Stimulated activated CD4-positive, alpha-beta T cell treated with anti-CD3 and anti-CD28 coated beads, Interleukin-2, amount 100 ng/mL, for 4 hours (primary cell): Measurements from ENCODE around the gene SLC16A1.

ENCODE experiments used
- DNase-seq: peaks from one replicate; pipeline ENCODE4 v3.0.0-alpha.2; 2020; ENCODE audit warnings: low read depth

Gene SLC16A1

GRCh38 chr1:112882271-112882744 is 73.7 kb downstream of the SLC16A1 start:
- no peak for DNase-seq

GRCh38 chr1:112881742-112882127 is 74.3 kb downstream of the SLC16A1 start:
- no peak for DNase-seq

DNA sequence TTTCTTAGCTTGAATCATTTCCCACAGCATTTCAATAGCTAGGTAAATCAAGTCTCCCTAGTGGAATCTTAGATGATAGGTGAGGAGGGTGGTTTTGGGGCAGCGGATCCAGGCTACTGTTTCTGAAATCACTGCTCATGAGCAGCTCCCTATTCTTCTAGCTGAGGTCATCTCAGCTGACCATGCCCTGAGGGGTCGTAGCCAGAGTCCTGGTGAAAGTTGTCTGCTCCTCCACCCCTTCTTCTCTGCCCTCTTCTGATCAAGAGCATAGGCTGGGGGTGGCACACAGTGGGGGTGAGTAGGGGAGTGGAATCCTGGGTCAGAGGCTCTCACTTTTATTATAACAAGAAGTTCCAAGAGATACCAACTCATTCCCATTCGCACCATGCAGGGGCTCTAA is 76.2 kb downstream of the SLC16A1 start:
- DNase-seq: no peak

GRCh38 chr1:112878321-112878720 is 77.7 kb downstream of the SLC16A1 start:
- DNase-seq: no peak

- no peak for DNase-seq
Measured at GRCh38 chr1:112877750-112878149, 78.2 kb downstream of the SLC16A1 start.

DNA sequence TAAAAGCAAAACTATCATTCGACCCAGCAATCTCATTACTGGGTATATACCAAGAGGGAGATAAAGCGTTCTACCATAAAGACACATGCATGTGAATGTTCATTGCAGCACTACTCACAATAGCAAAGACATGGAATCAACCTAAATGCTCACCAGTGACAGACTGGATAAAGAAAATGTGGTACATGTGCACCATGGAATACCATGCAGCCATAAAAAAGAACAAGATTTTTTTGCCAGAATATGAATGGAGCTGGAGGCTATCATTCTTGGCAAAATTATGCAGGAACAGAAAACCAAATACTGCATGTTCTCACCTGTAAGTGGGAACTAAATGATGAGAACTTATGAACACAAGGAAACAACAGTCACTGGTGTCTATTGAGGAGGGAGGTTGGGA is 79.7 kb downstream of the SLC16A1 start:
- no peak for DNase-seq

GRCh38 chr1:112872551-112872962 is 83.4 kb downstream of the SLC16A1 start:
- no peak for DNase-seq

DNA sequence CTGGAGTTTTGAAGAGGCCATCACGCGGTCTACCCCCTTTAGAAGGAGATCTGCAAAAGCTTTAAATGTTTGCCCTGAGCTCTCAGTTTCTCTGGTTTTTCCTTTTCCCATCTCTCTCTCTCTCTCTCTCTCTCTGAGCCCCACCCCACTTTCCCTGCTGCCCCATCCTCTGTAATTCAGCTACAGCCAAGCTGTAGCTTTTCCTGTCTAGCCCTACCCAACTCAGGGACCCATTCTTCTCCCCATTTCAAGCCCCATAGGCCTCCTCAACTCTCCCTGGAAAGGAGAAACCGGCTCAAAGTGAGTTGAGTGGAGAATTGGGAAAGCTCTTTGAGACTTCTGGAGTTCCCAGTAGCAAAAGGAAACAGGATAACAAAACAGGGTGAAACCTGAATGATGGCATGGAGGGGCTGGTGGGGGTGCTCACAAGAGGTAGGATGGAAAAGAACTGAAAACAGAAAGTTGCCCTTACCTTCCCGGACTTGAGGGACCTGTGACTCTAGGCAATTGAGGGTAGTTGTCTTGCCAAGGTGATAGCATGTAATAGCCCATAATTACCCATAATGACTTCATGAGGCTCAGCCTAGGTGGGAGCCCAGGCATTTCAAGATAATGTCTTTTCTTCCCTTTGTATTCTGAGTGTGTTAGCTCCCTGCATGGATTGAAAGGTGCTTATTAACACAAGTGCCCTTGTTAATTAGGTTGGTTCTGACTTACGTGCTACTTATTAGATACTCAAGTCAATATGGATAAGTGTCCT is 84.9 kb downstream of the SLC16A1 start:
- no peak for DNase-seq

GRCh38 chr1:112869895-112870294 is 86.1 kb downstream of the SLC16A1 start:
- DNase-seq: no peak

DNA sequence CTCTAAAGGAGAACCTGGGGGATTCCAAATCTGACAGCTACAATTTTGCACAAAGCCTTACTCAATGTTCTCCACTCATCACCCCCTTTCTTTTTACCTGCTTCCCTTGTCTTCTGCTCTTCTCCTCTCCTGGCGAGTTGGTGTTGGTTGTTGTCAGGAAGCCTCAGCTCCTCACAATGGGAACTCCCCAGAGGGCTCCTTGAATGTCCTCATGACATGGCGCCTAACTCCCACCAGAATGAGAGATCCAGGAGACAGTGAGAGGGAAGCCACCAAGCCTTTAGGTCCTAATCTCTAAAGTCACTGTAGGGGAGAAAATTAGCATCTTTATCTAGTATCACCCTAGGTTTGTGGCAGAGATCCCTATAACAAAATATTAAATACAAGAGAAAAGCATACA is 87.8 kb downstream of the SLC16A1 start:
- DNase-seq: no peak

GRCh38 chr1:112866981-112867380 is 89.0 kb downstream of the SLC16A1 start:
- no peak for DNase-seq

- DNase-seq: no peak
Measured at GRCh38 chr1:112866151-112866550, 89.8 kb downstream of the SLC16A1 start.

DNA sequence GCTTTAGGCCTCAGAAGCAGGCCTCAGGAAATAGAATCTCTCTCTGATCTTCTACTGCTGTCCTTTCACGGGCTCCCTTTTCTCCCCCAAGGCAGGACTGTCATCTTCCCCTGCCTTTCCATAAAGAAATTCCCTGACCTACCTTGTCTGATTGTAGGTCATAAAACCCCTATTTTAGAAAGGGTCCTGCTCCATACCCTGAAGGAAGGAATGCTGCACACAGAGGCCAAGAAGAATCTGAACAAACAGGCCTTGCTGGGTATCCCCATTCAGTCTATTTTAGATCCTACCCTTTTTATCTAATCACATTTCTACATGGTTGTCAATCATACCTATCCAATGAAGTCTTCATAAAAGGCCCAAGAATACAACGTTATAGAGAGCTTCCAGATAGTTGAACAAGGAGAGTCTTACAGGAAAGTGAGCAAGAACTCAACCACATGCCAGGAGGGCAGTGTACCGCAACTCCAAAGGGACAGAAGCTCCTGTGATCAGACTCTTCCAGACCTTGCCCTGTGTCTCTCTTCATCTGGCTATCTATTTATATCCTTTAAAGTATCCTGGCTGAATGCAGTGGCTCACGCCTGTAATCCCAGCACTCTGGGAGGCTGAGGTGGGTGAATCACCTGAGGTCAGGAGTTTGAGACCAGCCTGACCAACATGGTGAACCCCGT is 93.1 kb downstream of the SLC16A1 start:
- no peak for DNase-seq
